NCI-H1417 treated with DMSO at 0.1 percent for 48 hours (cell line): ENCODE measurements around the gene TIAL1.
"Not testable (repeated sequence)": the region's sequence is repeated elsewhere in the genome, so short reads cannot be mapped to it uniquely, and the experiment has no call there.

Experiments
- DNase-seq: peaks from one replicate; lab custom pipeline; 2025; lab: John Stamatoyannopoulos, UW

TIAL1 gene

GRCh38 chr10:119549247-119549999, 47.3 kb downstream of the TIAL1 start:
- no peak for DNase-seq

- DNase-seq: no peak
Observed at GRCh38 chr10:119546009-119546408, 50.8 kb downstream of the TIAL1 start.

GRCh38 chr10:119545310-119545709, 51.5 kb downstream of the TIAL1 start:
- no peak for DNase-seq

GRCh38 chr10:119543814-119544642, 52.7 kb downstream of the TIAL1 start:
- DNase-seq: no peak

DNA sequence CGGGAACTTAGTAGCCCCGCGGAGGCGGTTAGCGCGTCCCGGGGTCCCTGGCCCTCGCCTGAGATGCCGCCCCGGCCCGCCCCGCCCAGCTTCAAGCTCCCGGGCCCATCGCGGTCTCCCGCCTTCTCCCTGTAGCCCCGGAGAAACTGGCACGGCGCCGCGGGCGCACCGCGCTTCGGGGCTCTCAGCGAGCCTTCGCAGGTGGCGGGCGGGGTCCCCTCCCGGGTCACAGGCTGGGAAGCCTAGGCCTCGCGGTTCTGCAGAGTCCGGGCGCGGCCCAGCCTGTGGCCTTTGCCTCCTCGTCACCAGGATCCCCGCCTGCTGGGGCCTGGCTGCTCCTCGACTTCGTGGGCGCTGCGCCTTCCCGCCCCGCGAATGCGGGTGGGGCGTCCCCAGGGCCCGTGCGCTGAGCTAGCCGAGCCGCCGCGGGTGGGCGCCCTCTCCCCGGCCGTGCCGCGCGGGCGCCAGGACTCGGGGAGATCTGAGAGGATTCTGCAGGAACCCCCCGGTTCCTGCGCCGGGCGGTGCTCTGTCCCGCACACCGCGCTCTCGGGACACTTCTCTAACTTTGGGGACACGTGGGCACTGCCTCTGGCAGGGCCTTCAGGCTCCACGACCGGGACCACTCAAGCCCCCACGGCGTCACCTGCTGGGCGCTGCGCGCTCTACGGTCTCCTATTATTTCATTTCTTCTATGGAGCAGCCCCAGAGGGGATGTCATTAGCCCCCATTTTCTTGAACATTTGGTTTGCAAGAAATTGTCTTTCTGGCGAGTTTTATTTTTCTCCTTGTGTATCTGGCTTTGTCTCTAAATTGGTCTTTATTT, 53.6 kb downstream of the TIAL1 start:
- no peak for DNase-seq

DNA sequence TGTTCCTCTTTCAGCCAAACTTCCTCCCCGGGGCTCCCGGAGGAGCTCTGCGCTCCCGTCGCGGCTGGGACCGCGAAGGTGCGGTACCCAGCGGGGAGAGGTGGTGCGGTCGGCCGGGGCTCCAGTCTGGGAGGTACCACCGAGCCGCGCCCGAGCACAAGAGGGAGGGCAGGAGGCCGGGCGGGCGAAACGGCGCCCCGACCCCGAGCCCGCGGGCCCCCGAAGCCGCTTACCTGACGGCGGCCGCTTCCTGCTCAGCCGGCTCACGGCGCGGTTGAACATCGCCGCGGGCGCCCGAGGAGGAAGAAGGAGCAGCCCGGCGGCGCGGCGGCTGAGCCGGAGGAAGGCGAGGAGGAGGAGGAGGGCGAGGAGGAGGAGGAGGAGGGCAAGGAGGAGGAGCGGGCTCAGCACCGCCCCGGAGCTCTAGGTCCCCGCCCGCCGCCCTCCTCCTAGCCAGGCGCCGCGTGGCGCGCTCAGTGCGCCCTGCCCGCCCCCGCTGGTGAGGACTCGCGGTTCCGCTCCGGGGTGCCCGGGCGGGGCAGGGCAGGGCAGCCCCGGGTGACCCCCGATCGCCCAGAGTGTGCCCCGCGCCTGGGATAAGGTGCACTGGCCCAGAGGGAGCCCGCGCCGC, 54.3 kb downstream of the TIAL1 start, which contains the start of gene RGS10:
TSS of gene RGS10 (minus strand) at position 363 of the 631 bp plus-strand sequence. CDS start at position 282, 81 bp downstream.
- no peak for DNase-seq

DNA sequence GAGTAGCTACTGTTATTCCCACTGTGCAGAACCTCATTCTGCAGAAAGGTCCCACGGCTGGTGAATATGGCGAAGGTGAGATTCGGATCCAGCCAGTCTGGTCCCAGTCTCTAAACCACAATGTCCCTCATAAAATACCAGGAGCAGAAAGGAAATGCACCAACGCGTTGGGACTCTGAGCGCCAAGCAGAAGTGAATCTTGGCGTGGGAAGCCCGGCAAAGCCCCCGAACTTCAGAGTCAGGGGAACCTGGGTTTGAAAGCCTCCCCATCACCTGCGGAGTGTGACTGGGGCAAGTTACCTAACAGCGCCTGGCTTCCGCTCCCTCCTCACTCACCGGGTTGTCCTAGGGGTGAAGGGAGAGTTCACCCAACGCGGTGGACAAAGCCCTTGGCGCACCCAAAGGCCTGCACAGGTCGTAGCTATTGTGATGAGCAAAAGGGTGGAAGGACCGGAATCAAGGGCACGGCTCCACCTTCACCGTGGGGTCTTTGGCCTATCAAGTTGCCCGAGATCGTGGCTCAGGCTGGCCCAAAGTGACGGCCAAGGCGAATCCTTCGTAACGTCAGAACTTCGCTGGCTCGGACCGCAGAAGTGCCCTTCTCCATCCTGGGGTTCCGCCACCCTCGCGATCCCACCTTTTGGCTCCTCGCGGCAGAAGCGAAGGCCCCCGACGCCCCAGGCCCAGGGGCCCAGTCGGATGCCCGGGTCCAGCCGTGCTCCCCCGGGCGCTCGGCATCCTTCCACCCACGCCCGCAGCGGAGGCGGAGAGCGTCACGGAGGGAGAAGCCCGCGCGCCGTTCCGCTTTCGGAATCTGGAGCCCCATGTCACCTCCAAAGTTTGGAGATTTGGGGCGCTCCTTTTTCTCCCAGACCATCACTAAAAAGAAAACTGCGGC, 55.1 kb downstream of the TIAL1 start:
- no peak for DNase-seq

GRCh38 chr10:119541046-119541445, 55.7 kb downstream of the TIAL1 start:
- DNase-seq: no peak

DNA sequence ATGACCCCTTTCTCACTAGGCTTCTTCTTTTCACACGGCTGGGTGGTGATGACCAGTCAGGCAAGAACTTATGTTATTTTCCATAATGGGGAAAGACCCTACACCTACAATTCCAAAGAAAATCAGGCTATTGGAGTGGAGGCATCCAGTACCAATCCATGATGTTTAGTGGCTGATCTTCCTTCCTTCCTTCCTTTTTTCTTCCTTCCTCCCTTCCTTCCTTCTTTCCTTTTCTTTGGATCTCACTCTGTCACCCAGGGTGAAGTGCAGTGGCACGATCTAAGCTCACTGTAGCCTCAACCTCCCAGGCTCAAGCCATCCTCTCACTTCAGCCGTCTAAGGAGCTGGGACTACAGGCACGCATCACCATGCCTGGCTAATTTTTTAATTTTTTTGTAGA, 56.7 kb downstream of the TIAL1 start:
- DNase-seq: no peak

GRCh38 chr10:119539359-119539825, 57.4 kb downstream of the TIAL1 start:
- DNase-seq: no peak

GRCh38 chr10:119538632-119539358, 58.0 kb downstream of the TIAL1 start:
- no peak for DNase-seq

DNA sequence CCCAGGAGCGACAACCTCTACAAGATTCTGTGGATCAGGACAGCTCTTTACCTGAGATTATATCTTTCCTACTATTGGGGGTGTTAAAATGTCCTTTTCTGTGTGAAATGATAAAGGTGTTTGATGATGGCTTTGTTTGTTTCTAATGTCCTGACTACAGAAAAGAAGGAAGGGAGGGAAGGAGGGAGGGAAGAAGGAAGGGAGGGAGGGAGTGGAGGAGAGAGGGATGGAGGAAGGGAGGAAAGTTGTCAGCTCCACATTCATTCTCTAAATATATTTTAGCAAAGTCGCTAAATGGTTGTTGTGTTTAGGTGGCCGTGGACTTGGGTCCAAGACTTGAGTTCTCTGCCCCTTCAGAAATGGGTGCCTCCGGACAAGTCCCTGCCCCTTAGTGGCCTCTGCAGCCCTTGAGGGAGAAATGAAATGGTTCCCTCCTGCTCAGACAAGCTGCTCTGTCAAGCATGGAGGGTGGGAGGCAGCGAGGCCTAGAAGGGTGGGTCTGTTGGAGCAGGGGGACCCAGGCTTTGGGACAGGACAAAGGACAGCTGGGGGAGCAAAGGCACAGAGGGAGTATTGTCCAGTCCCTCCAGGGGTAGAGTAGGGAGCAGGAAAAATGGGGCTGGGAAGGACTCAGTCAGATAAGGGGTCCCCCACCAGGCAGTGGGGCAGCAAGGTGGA, 58.7 kb downstream of the TIAL1 start:
- DNase-seq: no peak

GRCh38 chr10:119536508-119537025, 60.2 kb downstream of the TIAL1 start:
- no peak for DNase-seq

DNA sequence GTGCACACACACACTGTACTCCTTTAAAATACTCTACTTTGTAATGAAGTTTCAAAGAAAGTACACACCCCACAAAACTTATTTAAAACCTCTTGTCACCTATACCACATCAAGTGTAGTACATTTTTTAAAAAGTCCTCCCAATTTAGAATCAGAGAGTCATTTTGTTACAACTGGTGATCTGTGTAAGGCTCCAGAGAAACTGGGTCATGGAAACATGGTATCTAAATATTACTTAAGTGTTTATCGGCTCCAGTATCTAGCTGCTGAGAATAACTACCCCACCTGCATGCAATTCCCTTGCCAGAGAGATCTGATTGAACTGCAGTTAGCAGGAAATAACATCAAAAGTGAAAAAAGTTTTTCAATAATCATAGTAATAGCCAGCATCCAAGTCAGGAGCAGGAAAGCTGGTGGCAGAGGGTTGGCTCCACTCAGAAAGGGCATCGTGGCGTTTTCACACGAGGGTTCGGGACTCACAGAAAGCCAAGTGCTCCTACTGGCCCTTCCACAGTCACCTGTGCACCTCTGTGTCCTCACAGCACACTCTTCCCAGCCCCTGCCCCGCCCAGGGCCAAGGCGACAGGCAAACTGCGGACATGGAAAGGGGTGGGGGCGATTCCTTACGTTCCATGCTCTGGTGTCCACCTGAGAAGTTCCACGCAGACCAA, 60.8 kb downstream of the TIAL1 start:
- DNase-seq: no peak

GRCh38 chr10:119535305-119535704, 61.5 kb downstream of the TIAL1 start:
- no peak for DNase-seq

- no peak for DNase-seq
Observed at GRCh38 chr10:119533473-119533872, 63.3 kb downstream of the TIAL1 start.

DNA sequence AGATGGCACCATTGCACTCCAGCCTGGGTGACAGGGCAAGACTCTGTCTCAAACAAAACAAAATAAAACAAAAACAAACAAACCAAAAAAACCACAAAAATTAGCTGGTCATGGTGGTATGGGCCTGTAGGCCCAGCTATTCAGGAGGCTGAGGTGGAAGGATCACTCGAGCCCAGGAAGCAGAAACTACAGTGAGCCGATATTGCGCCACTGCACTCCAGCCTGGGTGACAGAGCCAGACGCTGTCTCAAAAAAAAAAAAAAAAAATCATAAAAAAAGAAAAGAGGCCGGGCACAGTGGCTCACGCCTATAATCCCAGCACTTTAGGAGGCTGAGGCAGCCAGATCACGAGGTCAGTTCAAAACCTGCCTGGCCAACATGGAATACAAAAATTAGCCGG, 64.0 kb downstream of the TIAL1 start:
- DNase-seq: not testable (repeated sequence)

DNA sequence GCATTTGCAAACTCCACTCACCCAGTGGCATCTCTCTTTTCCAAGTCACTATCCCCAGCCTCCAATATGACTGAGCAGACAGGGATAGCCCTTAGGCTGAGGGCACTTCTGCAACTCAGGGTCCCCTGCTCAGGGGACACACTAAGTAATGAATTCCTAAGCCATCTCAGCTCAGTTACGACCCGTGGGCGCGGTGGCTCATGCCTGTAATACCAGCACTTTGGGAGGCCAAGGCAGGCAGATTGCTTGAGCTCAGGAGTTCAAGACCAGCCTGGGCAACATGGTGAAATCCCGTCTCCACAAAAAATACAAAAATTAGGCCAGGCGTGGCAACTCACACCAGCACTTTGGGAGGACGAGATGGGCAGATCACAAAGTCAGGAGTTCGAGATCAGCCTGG, 64.5 kb downstream of the TIAL1 start:
- not testable (repeated sequence) for DNase-seq

DNA sequence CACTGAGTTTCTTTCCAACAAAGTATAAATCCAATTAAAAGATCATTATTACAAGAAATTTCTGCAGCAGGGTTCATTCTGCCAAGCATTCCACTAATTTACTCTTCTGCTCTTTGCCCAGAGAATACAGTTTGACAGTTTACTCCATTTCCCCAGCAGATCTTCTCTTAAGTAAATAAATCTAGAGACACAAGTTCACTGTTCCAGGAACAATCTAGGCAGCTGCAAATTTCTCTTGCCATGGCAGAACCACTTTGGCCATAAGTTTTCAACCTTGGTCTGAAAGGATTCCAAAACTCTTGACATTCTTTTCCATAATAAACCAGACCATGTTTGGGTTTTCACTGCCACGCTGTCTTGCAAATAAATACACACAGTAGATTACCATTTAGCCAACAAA, 65.7 kb downstream of the TIAL1 start:
- no peak for DNase-seq
